ENCODE measurements around the gene MAPKAP1. TPM values are rescaled to one million over a fixed set of nuclear protein-coding genes. Genes with fewer than 3 reads are reported as not detected.

MAPKAP1 gene
- total and polyA plus RNA-seq, 2 experiments from 2014 or later = 68.5 to 74.5 TPM

GRCh38 chr9:125556046-125556721 lies 150.8 kb downstream of the MAPKAP1 start:
- WGBS, 2 experiments (ENCODE audit: low coverage in 1 of 2, low lambda C conversion rate in 2 of 2, missing lambda C conversion rate in 2 of 2) = 88 to 91% methylated on average over 7 of the region's 7 CpGs
- Histone ChIP-seq H4K20me1 (ENCODE audit: insufficient read depth) (no peaks in the 10 kb centered on the region), H3K4me2 (ENCODE audit: unreplicated experiment) (no peak overlapping the region), H3K9ac (no peak overlapping the region), H3K9me3 (ENCODE audit: low read depth) (no peaks in the 10 kb centered on the region), H3K9me2 (ENCODE audit: insufficient read depth) (no peaks in the 10 kb centered on the region), H3K79me2 (ENCODE audit: insufficient read depth) (peaks cover 55% of the 10 kb centered on the region), H2AFZ (no peak overlapping the region), H3K36me3 (ENCODE audit: low read depth) (no peaks in the 10 kb centered on the region), H3F3A (ENCODE audit: insufficient read depth) (peaks cover 27% of the 10 kb centered on the region), H3K27me3 (replicated peaks; ENCODE audit: insufficient read depth) (no peaks in the 10 kb centered on the region), H3K27ac (no peak overlapping the region), H3K4me3 (no peak overlapping the region), H3K4me1 (ENCODE audit: insufficient read depth) (peaks cover 13% of the 10 kb centered on the region)
- no peak for DNase-seq
- in situ Hi-C loops (cut with MboI) = loop anchor here (25.0 kb wide), 1 partner anchor 681 kb away; no protein-coding TSS in a partner anchor
- TF ChIP-seq EZH2 (IDR thresholded peaks at IDR 0.05; ENCODE audit: insufficient read depth, poor library complexity, severe bottlenecking) (no peak), EZH2phosphoT487 (IDR thresholded peaks at IDR 0.05; ENCODE audit: insufficient read depth, low read depth) (no peak)

GRCh38 chr9:125554726-125555125 lies 152.3 kb downstream of the MAPKAP1 start:
- Histone ChIP-seq H3K79me2 (ENCODE audit: insufficient read depth) (peaks cover 51% of the 10 kb centered on the region), H3K9ac (no peak overlapping the region), H2AFZ (no peak overlapping the region), H3K9me3 (ENCODE audit: low read depth) (no peaks in the 10 kb centered on the region), H3K27ac (no peak overlapping the region), H3K9me2 (ENCODE audit: insufficient read depth) (no peaks in the 10 kb centered on the region), H3K27me3 (replicated peaks; ENCODE audit: insufficient read depth) (no peaks in the 10 kb centered on the region), H3K4me1 (ENCODE audit: insufficient read depth) (peaks cover 25% of the 10 kb centered on the region), H3K4me2 (ENCODE audit: unreplicated experiment) (no peak overlapping the region), H3K4me3 (no peak overlapping the region), H3F3A (ENCODE audit: insufficient read depth) (peaks cover 33% of the 10 kb centered on the region), H3K36me3 (ENCODE audit: low read depth) (no peaks in the 10 kb centered on the region), H4K20me1 (ENCODE audit: insufficient read depth) (no peaks in the 10 kb centered on the region)
- in situ Hi-C loops (cut with MboI) = loop anchor here (25.0 kb wide), 1 partner anchor 683 kb away; no protein-coding TSS in a partner anchor
- 86 to 87% methylated on average over 3 of the region's 3 CpGs for WGBS, 2 experiments (ENCODE audit: low coverage in 1 of 2, low lambda C conversion rate in 2 of 2, missing lambda C conversion rate in 2 of 2)
- no peak for DNase-seq
- TF ChIP-seq EZH2 (IDR thresholded peaks at IDR 0.05; ENCODE audit: insufficient read depth, poor library complexity, severe bottlenecking) = no peak
- TF ChIP-seq EZH2phosphoT487 (IDR thresholded peaks at IDR 0.05; ENCODE audit: insufficient read depth, low read depth) = no peak

GRCh38 chr9:125551781-125552180 lies 155.2 kb downstream of the MAPKAP1 start:
- H2AFZ ChIP-seq = no peak overlapping the region
- in situ Hi-C loops (cut with MboI) = loop anchor here (25.0 kb wide), 1 partner anchor 686 kb away; no protein-coding TSS in a partner anchor
- no peak overlapping the region for H3K27ac ChIP-seq
- H3K79me2 ChIP-seq (ENCODE audit: insufficient read depth) = peaks cover 53% of the 10 kb centered on the region
- WGBS, 2 experiments (ENCODE audit: low coverage in 1 of 2, low lambda C conversion rate in 2 of 2, missing lambda C conversion rate in 2 of 2) = 97 to 100% methylated on average over 1 of the region's 1 CpG
- TF ChIP-seq EZH2 (IDR thresholded peaks at IDR 0.05; ENCODE audit: insufficient read depth, poor library complexity, severe bottlenecking) (no peak), EZH2phosphoT487 (IDR thresholded peaks at IDR 0.05; ENCODE audit: insufficient read depth, low read depth) (no peak)
- no peak overlapping the region for H3K4me2 ChIP-seq (ENCODE audit: unreplicated experiment)
- H3K4me1 ChIP-seq (ENCODE audit: insufficient read depth) = peaks cover 23% of the 10 kb centered on the region
- no peaks in the 10 kb centered on the region for H3K9me3 ChIP-seq (ENCODE audit: low read depth)
- H3K4me3 ChIP-seq = no peak overlapping the region
- no peaks in the 10 kb centered on the region for H3K27me3 ChIP-seq (replicated peaks; ENCODE audit: insufficient read depth)
- peaks cover 17% of the 10 kb centered on the region for H3F3A ChIP-seq (ENCODE audit: insufficient read depth)
- DNase-seq = no peak
- H3K9me2 ChIP-seq (ENCODE audit: insufficient read depth) = no peaks in the 10 kb centered on the region
- no peak overlapping the region for H3K9ac ChIP-seq
- no peaks in the 10 kb centered on the region for H3K36me3 ChIP-seq (ENCODE audit: low read depth)
- no peaks in the 10 kb centered on the region for H4K20me1 ChIP-seq (ENCODE audit: insufficient read depth)

- peaks cover 58% of the 10 kb centered on the region for H3K79me2 ChIP-seq (ENCODE audit: insufficient read depth)
- peak overlapping the region; percentile 21 for H3K4me2 ChIP-seq (ENCODE audit: unreplicated experiment)
- DNase-seq = peak; percentile 44
- no peak overlapping the region for H3K4me3 ChIP-seq
- H4K20me1 ChIP-seq (ENCODE audit: insufficient read depth) = no peaks in the 10 kb centered on the region
- 13 to 14% methylated on average over 9 of the region's 9 CpGs for WGBS, 2 experiments (ENCODE audit: low coverage in 1 of 2, low lambda C conversion rate in 2 of 2, missing lambda C conversion rate in 2 of 2)
- peak overlapping the region; percentile 5; the same call in 1 of the 2 replicates for H3K9ac ChIP-seq
- H3K9me3 ChIP-seq (ENCODE audit: low read depth) = no peaks in the 10 kb centered on the region
- H3K27ac ChIP-seq = peak overlapping the region; percentile 24
- H3K27me3 ChIP-seq (replicated peaks; ENCODE audit: insufficient read depth) = no peaks in the 10 kb centered on the region
- TF ChIP-seq EZH2 (IDR thresholded peaks at IDR 0.05; ENCODE audit: insufficient read depth, poor library complexity, severe bottlenecking) (no peak), EZH2phosphoT487 (IDR thresholded peaks at IDR 0.05; ENCODE audit: insufficient read depth, low read depth) (no peak)
- H3K9me2 ChIP-seq (ENCODE audit: insufficient read depth) = no peaks in the 10 kb centered on the region
- peaks cover 26% of the 10 kb centered on the region for H3K4me1 ChIP-seq (ENCODE audit: insufficient read depth)
- peaks cover 20% of the 10 kb centered on the region for H3F3A ChIP-seq (ENCODE audit: insufficient read depth)
- in situ Hi-C loops (cut with MboI) = loop anchor here (25.0 kb wide), 1 partner anchor 687 kb away; no protein-coding TSS in a partner anchor
- no peak overlapping the region for H2AFZ ChIP-seq
- H3K36me3 ChIP-seq (ENCODE audit: low read depth) = no peaks in the 10 kb centered on the region
Observed at GRCh38 chr9:125549891-125550885, 156.8 kb downstream of the MAPKAP1 start.

Data from GM23248 (cell line).